ENCODE measurements around the gene NUDT19. TPM values are rescaled to one million over a fixed set of nuclear protein-coding genes. Genes with fewer than 3 reads are reported as not detected.

The NUDT19 gene
- total and polyA plus RNA-seq, 4 donors, result 4.6 to 9.2 (median 6.6) TPM

- Histone ChIP-seq H3K4me1 (ENCODE audit: control insufficient read depth in 4 of 4, insufficient read depth in 4 of 4, low read length in 3 of 4) (peaks cover 6 to 20% (median 16%) of the 10 kb centered on the region in 4 donors), H3K4me3 (ENCODE audit: low read depth in 1 of 3, low read length in 3 of 3) (no peak overlapping the region), H3K9ac (ENCODE audit: low read depth in 1 of 2, low read length in 2 of 2) (no peak overlapping the region), H3K9me3 (ENCODE audit: control insufficient read depth in 4 of 4, low read length in 3 of 4) (no peaks in the 10 kb centered on the region), H3K27me3 (ENCODE audit: control insufficient read depth in 4 of 4, insufficient read depth in 4 of 4, low read length in 3 of 4) (no peaks in the 10 kb centered on the region), H3K36me3 (ENCODE audit: control insufficient read depth in 4 of 4, insufficient read depth in 3 of 4, low read depth in 1 of 4, low read length in 3 of 4) (no peaks in the 10 kb centered on the region), H3K27ac (ENCODE audit: low read depth in 1 of 2, low read length in 2 of 2) (no peak overlapping the region)
- no peak for DNase-seq (ENCODE audit: low spot score)
- 79% methylated on average over 1 of the region's 1 CpG for WGBS
- TF ChIP-seq REST (IDR thresholded peaks at IDR 0.05), result no peak
- no peak for TF ChIP-seq HNF4G (IDR thresholded peaks at IDR 0.05)
- TF ChIP-seq SP1 (IDR thresholded peaks at IDR 0.05), result no peak
- TF ChIP-seq EGR1 (IDR thresholded peaks at IDR 0.05; ENCODE audit: low read depth in 2 of 2), result no peak
- TF ChIP-seq CTCF (IDR thresholded peaks at IDR 0.05; ENCODE audit: low read depth, low read length, missing input control), result no peak
- no peak for TF ChIP-seq HNF4A (conservative IDR thresholded peaks at IDR 0.05)
- TF ChIP-seq RAD21 (IDR thresholded peaks at IDR 0.05), result no peak
Measured at GRCh38 chr19:32688311-32688710, 3.3 kb upstream of the NUDT19 start.

GRCh38 chr19:32691952-32692726 lies 518 bp downstream of the NUDT19 start:
- peak; percentile 2 for TF ChIP-seq YY1 (IDR thresholded peaks at IDR 0.05)
- no peak for TF ChIP-seq REST (IDR thresholded peaks at IDR 0.05)
- H3K36me3 ChIP-seq (ENCODE audit: control insufficient read depth in 4 of 4, insufficient read depth in 3 of 4, low read depth in 1 of 4, low read length in 3 of 4), result no peaks in the 10 kb centered on the region
- peak overlapping the region; percentile 38 to 84 (median 51) for H3K4me3 ChIP-seq (ENCODE audit: low read depth in 1 of 3, low read length in 3 of 3)
- H3K27ac ChIP-seq (ENCODE audit: low read depth in 1 of 2, low read length in 2 of 2), result peak overlapping the region; percentile 69
- H3K9me3 ChIP-seq (ENCODE audit: control insufficient read depth in 4 of 4, low read length in 3 of 4), result no peaks in the 10 kb centered on the region
- 10% methylated on average over 93 of the region's 93 CpGs for WGBS
- no peaks in the 10 kb centered on the region for H3K27me3 ChIP-seq (ENCODE audit: control insufficient read depth in 4 of 4, insufficient read depth in 4 of 4, low read length in 3 of 4)
- H3K4me1 ChIP-seq (ENCODE audit: control insufficient read depth in 4 of 4, insufficient read depth in 4 of 4, low read length in 3 of 4), result peaks cover 11 to 39% (median 24%) of the 10 kb centered on the region in 4 donors
- peak; percentile 61 for DNase-seq (ENCODE audit: low spot score)
- H3K9ac ChIP-seq (ENCODE audit: low read depth in 1 of 2, low read length in 2 of 2), result no peak overlapping the region

All from liver (tissue), 9 donors.